ENCODE data around the gene ATP5MC2. TPM values are rescaled to one million over a fixed set of nuclear protein-coding genes. Genes with fewer than 3 reads are reported as not detected.

The ATP5MC2 gene
- total and polyA plus RNA-seq, 4 donors, result 152 to 390 (median 286) TPM

GRCh38 chr12:53631721-53632120 lies 44.2 kb downstream of the ATP5MC2 start:
- Histone ChIP-seq H3K36me3 (ENCODE audit: control insufficient read depth in 1 of 2, insufficient read depth in 2 of 2, low read length in 1 of 2) (no peaks in the 10 kb centered on the region), H3K4me3 (ENCODE audit: low read length in 2 of 2) (no peak overlapping the region), H3K9me3 (ENCODE audit: control insufficient read depth, low read length) (no peaks in the 10 kb centered on the region), H3K4me1 (ENCODE audit: control insufficient read depth in 1 of 2, insufficient read depth in 2 of 2, low read length in 2 of 2) (no peaks in the 10 kb centered on the region), H3K27me3 (ENCODE audit: control insufficient read depth in 1 of 2, insufficient read depth in 2 of 2, low read length in 1 of 2) (no peaks in the 10 kb centered on the region), H3K27ac (ENCODE audit: low read depth in 1 of 2, low read length in 2 of 2) (no peak overlapping the region)
- no peak for DNase-seq
- no peak for ATAC-seq (ENCODE audit: low FRiP score)
- WGBS, 2 donors, result 61% methylated on average over 1 of the region's 1 CpG; no CpG with 5 or more reads in 1 of the 2 donors
- intact Hi-C loops (cut with DNase I), result no loop called here

- intact Hi-C loops (cut with DNase I), result loop anchor here (5.0 to 10.0 kb wide), 4 partner anchors 34 to 86 kb away; partner anchors contain the start of gene ATP5MC2 (in 1 of the 2)
- Histone ChIP-seq H3K27ac (ENCODE audit: low read depth in 1 of 2, low read length in 2 of 2) (no peak overlapping the region), H3K27me3 (ENCODE audit: control insufficient read depth in 1 of 2, insufficient read depth in 2 of 2, low read length in 1 of 2) (no peaks in the 10 kb centered on the region), H3K4me1 (ENCODE audit: control insufficient read depth in 1 of 2, insufficient read depth in 2 of 2, low read length in 2 of 2) (no peaks in the 10 kb centered on the region), H3K4me3 (ENCODE audit: low read length in 2 of 2) (no peak overlapping the region), H3K9me3 (ENCODE audit: control insufficient read depth, low read length) (no peaks in the 10 kb centered on the region), H3K36me3 (ENCODE audit: control insufficient read depth in 1 of 2, insufficient read depth in 2 of 2, low read length in 1 of 2) (no peaks in the 10 kb centered on the region)
- WGBS, 2 donors, result 87% methylated on average over 11 of the region's 11 CpGs
- DNase-seq, result no peak
- ATAC-seq (ENCODE audit: low FRiP score), result no peak
Observed at GRCh38 chr12:53627919-53628318, 48.0 kb downstream of the ATP5MC2 start.

GRCh38 chr12:53626702-53627169 lies 49.1 kb downstream of the ATP5MC2 start:
- H3K27me3 ChIP-seq (ENCODE audit: control insufficient read depth in 1 of 2, insufficient read depth in 2 of 2, low read length in 1 of 2), result no peaks in the 10 kb centered on the region
- no peaks in the 10 kb centered on the region for H3K36me3 ChIP-seq (ENCODE audit: control insufficient read depth in 1 of 2, insufficient read depth in 2 of 2, low read length in 1 of 2)
- H3K4me3 ChIP-seq (ENCODE audit: low read length in 2 of 2), result no peak overlapping the region
- H3K9me3 ChIP-seq (ENCODE audit: control insufficient read depth, low read length), result no peaks in the 10 kb centered on the region
- WGBS, 2 donors, result 18 to 20% methylated on average over 6 of the region's 6 CpGs
- no peak overlapping the region for H3K27ac ChIP-seq (ENCODE audit: low read depth in 1 of 2, low read length in 2 of 2)
- H3K4me1 ChIP-seq (ENCODE audit: control insufficient read depth in 1 of 2, insufficient read depth in 2 of 2, low read length in 2 of 2), result no peaks in the 10 kb centered on the region
- ATAC-seq (ENCODE audit: low FRiP score) (no peak), DNase-seq (no peak)
- intact Hi-C loops (cut with DNase I), result loop anchor here (1.0 to 10.0 kb wide), 5 partner anchors 36 to 84 kb away; partner anchors contain the start of gene ATP5MC2 (in 2 of the 2)

- Histone ChIP-seq H3K27ac (ENCODE audit: low read depth in 1 of 2, low read length in 2 of 2) (peak within 1 kb of the TSS; percentile 6 to 73), H3K27me3 (ENCODE audit: control insufficient read depth in 1 of 2, insufficient read depth in 2 of 2, low read length in 1 of 2) (no peaks in the 10 kb centered on the region), H3K4me1 (ENCODE audit: control insufficient read depth in 1 of 2, insufficient read depth in 2 of 2, low read length in 2 of 2) (no peaks in the 10 kb centered on the region), H3K9me3 (ENCODE audit: control insufficient read depth, low read length) (no peaks in the 10 kb centered on the region), H3K4me3 (ENCODE audit: low read length in 2 of 2) (peak within 1 kb of the TSS; percentile 84 to 90), H3K36me3 (ENCODE audit: control insufficient read depth in 1 of 2, insufficient read depth in 2 of 2, low read length in 1 of 2) (no peaks in the 10 kb centered on the region)
- intact Hi-C loops (cut with DNase I), result loop anchor here (1.0 to 10.0 kb wide), 5 partner anchors 36 to 84 kb away; partner anchors contain the start of gene ATP5MC2 (in 2 of the 2)
- peak; percentile 99 for ATAC-seq (ENCODE audit: low FRiP score)
- peak; percentile 98 to 100 for DNase-seq
- WGBS, 2 donors, result 0 to 1% methylated on average over 47 to 48 of the region's 48 CpGs
Observed at GRCh38 chr12:53625946-53626701, 49.8 kb downstream of the ATP5MC2 start, which contains the start of gene ATF7. ATF7 (minus strand) TSS chr12:53626382; CDS start chr12:53601000, 25,382 bp downstream.

GRCh38 chr12:53625373-53625945 lies 50.4 kb downstream of the ATP5MC2 start:
- Histone ChIP-seq H3K27ac (ENCODE audit: low read depth in 1 of 2, low read length in 2 of 2) (peak overlapping the region; percentile 6 to 39), H3K36me3 (ENCODE audit: control insufficient read depth in 1 of 2, insufficient read depth in 2 of 2, low read length in 1 of 2) (no peaks in the 10 kb centered on the region), H3K4me3 (ENCODE audit: low read length in 2 of 2) (peak overlapping the region; percentile 84 to 90), H3K27me3 (ENCODE audit: control insufficient read depth in 1 of 2, insufficient read depth in 2 of 2, low read length in 1 of 2) (no peaks in the 10 kb centered on the region), H3K9me3 (ENCODE audit: control insufficient read depth, low read length) (no peaks in the 10 kb centered on the region), H3K4me1 (ENCODE audit: control insufficient read depth in 1 of 2, insufficient read depth in 2 of 2, low read length in 2 of 2) (no peaks in the 10 kb centered on the region)
- ATAC-seq (ENCODE audit: low FRiP score) (no peak), DNase-seq (no peak)
- intact Hi-C loops (cut with DNase I), result loop anchor here (5.0 to 10.0 kb wide), 4 partner anchors 37 to 83 kb away; partner anchors contain the start of gene ATP5MC2 (in 1 of the 2)
- WGBS, 2 donors, result 7 to 8% methylated on average over 5 of the region's 5 CpGs

- ATAC-seq (ENCODE audit: low FRiP score), result no peak
- Histone ChIP-seq H3K27ac (ENCODE audit: low read depth in 1 of 2, low read length in 2 of 2) (peak overlapping the region; percentile 6 to 61), H3K36me3 (ENCODE audit: control insufficient read depth in 1 of 2, insufficient read depth in 2 of 2, low read length in 1 of 2) (no peaks in the 10 kb centered on the region), H3K27me3 (ENCODE audit: control insufficient read depth in 1 of 2, insufficient read depth in 2 of 2, low read length in 1 of 2) (no peaks in the 10 kb centered on the region), H3K4me1 (ENCODE audit: control insufficient read depth in 1 of 2, insufficient read depth in 2 of 2, low read length in 2 of 2) (no peaks in the 10 kb centered on the region), H3K4me3 (ENCODE audit: low read length in 2 of 2) (peak overlapping the region; percentile 84 to 90), H3K9me3 (ENCODE audit: control insufficient read depth, low read length) (no peaks in the 10 kb centered on the region)
- 14 to 20% methylated on average over 4 of the region's 4 CpGs for WGBS, 2 donors
- no peak for DNase-seq
- intact Hi-C loops (cut with DNase I), result loop anchor here (5.0 to 10.0 kb wide), 4 partner anchors 37 to 83 kb away; partner anchors contain the start of gene ATP5MC2 (in 1 of the 2)
Observed at GRCh38 chr12:53624956-53625355, 50.9 kb downstream of the ATP5MC2 start.

- Histone ChIP-seq H3K4me3 (ENCODE audit: low read length in 2 of 2) (peak overlapping the region; percentile 84 to 90), H3K27me3 (ENCODE audit: control insufficient read depth in 1 of 2, insufficient read depth in 2 of 2, low read length in 1 of 2) (no peaks in the 10 kb centered on the region), H3K9me3 (ENCODE audit: control insufficient read depth, low read length) (no peaks in the 10 kb centered on the region), H3K36me3 (ENCODE audit: control insufficient read depth in 1 of 2, insufficient read depth in 2 of 2, low read length in 1 of 2) (no peaks in the 10 kb centered on the region), H3K27ac (ENCODE audit: low read depth in 1 of 2, low read length in 2 of 2) (peak overlapping the region in 1 of 2 donors; percentile 74), H3K4me1 (ENCODE audit: control insufficient read depth in 1 of 2, insufficient read depth in 2 of 2, low read length in 2 of 2) (no peaks in the 10 kb centered on the region)
- DNase-seq, result no peak
- 3 to 6% methylated on average over 3 of the region's 3 CpGs for WGBS, 2 donors
- ATAC-seq (ENCODE audit: low FRiP score), result no peak
- intact Hi-C loops (cut with DNase I), result loop anchor here in 1 of 2 donors (10.0 kb wide), 1 partner anchor 60 kb away; no protein-coding TSS in a partner anchor
Observed at GRCh38 chr12:53624458-53624857, 51.4 kb downstream of the ATP5MC2 start.

GRCh38 chr12:53623548-53624385 lies 52.1 kb downstream of the ATP5MC2 start:
- Histone ChIP-seq H3K9me3 (ENCODE audit: control insufficient read depth, low read length) (no peaks in the 10 kb centered on the region), H3K4me1 (ENCODE audit: control insufficient read depth in 1 of 2, insufficient read depth in 2 of 2, low read length in 2 of 2) (no peaks in the 10 kb centered on the region), H3K27me3 (ENCODE audit: control insufficient read depth in 1 of 2, insufficient read depth in 2 of 2, low read length in 1 of 2) (no peaks in the 10 kb centered on the region), H3K27ac (ENCODE audit: low read depth in 1 of 2, low read length in 2 of 2) (peak overlapping the region; percentile 64 to 74), H3K4me3 (ENCODE audit: low read length in 2 of 2) (peak overlapping the region; percentile 84 to 90), H3K36me3 (ENCODE audit: control insufficient read depth in 1 of 2, insufficient read depth in 2 of 2, low read length in 1 of 2) (no peaks in the 10 kb centered on the region)
- intact Hi-C loops (cut with DNase I), result loop anchor here in 1 of 2 donors (10.0 kb wide), 1 partner anchor 59 kb away; no protein-coding TSS in a partner anchor
- no peak for ATAC-seq (ENCODE audit: low FRiP score)
- WGBS, 2 donors, result 3 to 4% methylated on average over 7 of the region's 7 CpGs
- no peak for DNase-seq

Data from aorta (tissue), 5 donors.